ENCODE data around the gene SGK1. TPM values are rescaled to one million over a fixed set of nuclear protein-coding genes. Genes with fewer than 3 reads are reported as not detected.

SGK1 gene
- total RNA-seq, 1 experiment from 2014 or later: 7.8 TPM

GRCh38 chr6:134322216-134322615 is 4.3 kb upstream of the SGK1 start:
- no peak overlapping the region for H3K27ac ChIP-seq (ENCODE audit: insufficient read length, low read depth, low read length)
- H3K4ac ChIP-seq (ENCODE audit: low read depth, low read length): no peak overlapping the region
- no peaks in the 10 kb centered on the region for H3K36me3 Mint-ChIP-seq (ENCODE audit: insufficient read depth in 1 of 3, low read depth in 3 of 3)
- no peak overlapping the region for H3K14ac ChIP-seq (ENCODE audit: insufficient read depth, low read length)
- H3K9me3 Mint-ChIP-seq: peaks cover 0 to 3% of the 10 kb centered on the region in 2 experiments; a peak in 1 of 5 replicates
- H3K27me3 ChIP-seq (ENCODE audit: insufficient read depth, low read length): no peaks in the 10 kb centered on the region
- WGBS (ENCODE audit: extremely low coverage, insufficient read length, low lambda C conversion rate): no CpG with 5 or more reads among the region's 2 CpGs
- no peak overlapping the region for H4K5ac ChIP-seq (ENCODE audit: insufficient read length, low read depth, low read length)
- H2AFZ ChIP-seq (ENCODE audit: low read length): no peak overlapping the region
- H2BK5ac ChIP-seq (ENCODE audit: insufficient read length, low read length): no peak overlapping the region
- no peak overlapping the region for H3K9ac ChIP-seq (ENCODE audit: extremely low read depth, insufficient read length, low read length)
- H3K56ac ChIP-seq (ENCODE audit: insufficient read length, low read depth, low read length): no peak overlapping the region
- H3K4me1 Mint-ChIP-seq: peaks cover 13 to 17% of the 10 kb centered on the region in 2 experiments
- DNase-seq: no peak
- TF ChIP-seq CTCF (conservative IDR thresholded peaks at IDR 0.05): no peak
- no peaks in the 10 kb centered on the region for H4K20me1 ChIP-seq (ENCODE audit: control insufficient read depth, insufficient read depth, insufficient read length)
- no peak overlapping the region for H3K4me3 Mint-ChIP-seq
- no peak overlapping the region for H3K18ac ChIP-seq (ENCODE audit: insufficient read length, low read depth, low read length)
- H3K4me2 ChIP-seq (ENCODE audit: insufficient read depth, insufficient read length, low read length): no peak overlapping the region
- no peak overlapping the region for H3K23ac ChIP-seq (ENCODE audit: insufficient read length, low read depth, low read length)
- H4K91ac ChIP-seq (ENCODE audit: insufficient read length, low read depth, low read length): no peak overlapping the region
- no peak overlapping the region for H2BK15ac ChIP-seq (ENCODE audit: low read depth, low read length)
- no peak overlapping the region for H3K27ac Mint-ChIP-seq
- H3K79me2 ChIP-seq (ENCODE audit: insufficient read depth, low read length): no peaks in the 10 kb centered on the region
- no peak overlapping the region for H2AK5ac ChIP-seq (ENCODE audit: insufficient read length, low read length)
- H4K8ac ChIP-seq (replicated peaks; ENCODE audit: insufficient read length, low read depth, low read length): no peak overlapping the region
- H2BK120ac ChIP-seq (ENCODE audit: low read depth, low read length, poor library complexity, severe bottlenecking): no peak overlapping the region
- H2BK20ac ChIP-seq (ENCODE audit: low read depth, low read length, poor library complexity, severe bottlenecking): no peak overlapping the region
- no peaks in the 10 kb centered on the region for H3K4me1 ChIP-seq (ENCODE audit: insufficient read depth, low read length)
- H2BK12ac ChIP-seq (ENCODE audit: insufficient read length, low read depth, low read length): no peak overlapping the region
- no peaks in the 10 kb centered on the region for H3K9me3 ChIP-seq (ENCODE audit: control insufficient read depth, low read depth, low read length)
- no peaks in the 10 kb centered on the region for H3K79me1 ChIP-seq (ENCODE audit: insufficient read depth, low read depth, low read length, poor library complexity, severe bottlenecking)
- no peak overlapping the region for H3T11ph ChIP-seq (ENCODE audit: low read length)
- H3K27me3 Mint-ChIP-seq (ENCODE audit: low read depth): peaks cover 28% of the 10 kb centered on the region
- H3K23me2 ChIP-seq (ENCODE audit: insufficient read length, low read depth, low read length, poor library complexity, severe bottlenecking): peaks cover 7% of the 10 kb centered on the region
